CD4-positive, alpha-beta T cell treated with Interleukin-10 for 1 hour (primary cell): ENCODE measurements around the gene EVL.

Source experiments
- DNase-seq: peaks from one replicate; pipeline ENCODE4 v3.0.0-alpha.2; 2020

Gene EVL

DNA sequence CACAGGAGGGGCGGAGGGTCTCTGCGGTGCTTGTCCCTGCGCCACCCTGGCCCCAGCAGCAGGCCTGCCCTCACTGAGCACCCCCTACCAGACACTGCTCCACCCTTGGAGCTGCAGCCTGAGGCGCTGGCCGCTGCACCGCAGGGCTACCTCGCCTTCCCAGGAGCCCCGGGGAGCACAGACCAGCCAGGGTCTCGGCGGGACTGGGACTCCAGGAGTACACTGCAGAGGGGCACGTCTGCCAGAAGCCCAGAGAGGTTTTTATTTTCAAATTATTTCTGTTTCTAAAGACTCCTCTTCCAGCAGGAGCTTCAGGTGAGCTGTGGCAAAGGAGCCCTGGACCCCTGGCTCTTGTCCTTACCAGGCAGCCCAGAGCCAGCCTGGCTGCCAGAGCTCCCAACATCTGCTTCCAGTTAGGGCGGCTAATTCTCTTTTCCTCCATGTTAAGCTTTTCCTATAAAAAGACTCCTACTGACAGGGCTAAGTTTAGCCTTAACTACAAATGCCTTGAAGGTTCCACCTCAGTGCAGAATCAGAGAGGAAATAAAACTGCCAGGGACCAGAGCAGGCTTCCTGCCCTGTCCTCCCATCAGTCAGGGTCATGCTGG lies 67.8 kb downstream of the EVL start:
- DNase-seq = no peak

DNA sequence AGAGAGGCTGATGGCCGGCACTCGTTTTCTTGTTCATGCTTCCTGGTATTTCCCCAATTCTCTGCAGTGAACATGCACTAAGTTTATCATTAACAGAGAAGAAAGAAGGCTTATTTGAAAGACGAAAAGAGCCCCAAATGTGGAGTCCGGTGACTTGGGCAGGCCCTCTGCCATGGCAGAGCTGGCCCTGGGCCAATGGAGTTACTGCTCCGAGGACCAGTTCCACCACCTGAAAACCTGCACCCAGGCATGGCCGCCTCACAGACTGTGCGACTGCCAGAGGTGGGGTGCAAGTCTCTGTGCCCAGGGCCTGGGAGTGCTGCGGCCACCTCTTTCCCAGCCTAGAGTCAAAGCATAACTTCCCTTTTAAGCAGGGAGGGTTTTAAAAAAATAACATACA lies 69.4 kb downstream of the EVL start:
- DNase-seq = no peak

DNA sequence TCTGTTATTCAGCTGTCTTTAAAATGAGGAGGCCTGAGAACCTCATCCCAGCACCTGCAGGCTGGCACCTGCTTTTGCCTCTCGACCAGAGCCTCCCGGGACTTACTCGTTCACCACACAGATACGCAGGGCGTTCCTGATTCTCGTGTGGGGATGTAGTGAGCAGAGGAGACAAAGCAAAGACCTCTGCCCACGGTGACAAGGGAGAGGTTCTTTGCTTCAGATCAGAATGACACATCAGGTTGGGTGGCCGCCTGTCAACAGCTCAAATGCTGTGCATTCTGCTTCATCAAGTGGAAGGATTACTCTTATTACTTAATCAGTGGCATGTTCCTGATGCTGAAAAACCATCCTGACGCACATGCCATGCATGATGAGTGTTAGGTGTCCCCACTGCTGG lies 69.9 kb downstream of the EVL start:
- DNase-seq = no peak

DNA sequence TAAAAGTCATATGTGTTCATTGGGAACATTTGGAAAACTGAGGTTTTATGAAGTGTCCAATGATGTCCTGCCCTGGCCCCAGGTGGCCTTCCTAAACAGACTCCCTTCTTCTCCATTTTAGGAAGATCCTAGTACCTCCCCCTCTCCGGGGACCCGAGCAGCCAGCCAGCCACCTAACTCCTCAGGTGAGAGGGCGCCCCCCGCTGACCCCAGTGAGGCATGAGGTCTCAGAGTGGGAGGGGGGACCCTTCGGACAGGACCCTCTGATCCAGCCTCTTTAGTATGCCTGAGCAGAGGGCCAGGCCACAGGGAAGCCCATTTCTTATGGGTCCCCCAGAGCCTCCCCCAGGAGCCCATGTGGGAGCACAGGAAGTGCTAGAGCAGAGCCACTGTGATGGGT lies 70.6 kb downstream of the EVL start:
- DNase-seq = no peak

DNA sequence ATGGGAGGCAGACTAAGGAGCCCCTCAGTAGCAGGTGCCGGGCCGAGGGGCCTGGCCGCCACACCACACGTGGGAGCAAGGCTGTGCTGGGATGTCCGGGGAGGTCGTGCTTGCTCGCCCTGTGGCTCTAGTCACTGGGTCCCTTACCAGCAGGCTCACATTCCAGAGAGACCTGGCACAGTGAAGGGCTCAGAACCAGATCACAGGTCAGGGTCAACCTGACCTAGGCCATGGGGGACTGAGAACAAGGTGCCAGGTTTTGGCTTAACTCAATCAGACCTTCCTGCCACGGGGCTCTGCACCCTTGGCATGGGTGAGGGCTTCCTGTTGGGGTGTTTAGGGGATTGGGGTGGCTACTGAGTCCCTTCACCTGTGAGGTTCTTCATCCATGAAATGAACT lies 72.0 kb downstream of the EVL start:
- no peak for DNase-seq

DNA sequence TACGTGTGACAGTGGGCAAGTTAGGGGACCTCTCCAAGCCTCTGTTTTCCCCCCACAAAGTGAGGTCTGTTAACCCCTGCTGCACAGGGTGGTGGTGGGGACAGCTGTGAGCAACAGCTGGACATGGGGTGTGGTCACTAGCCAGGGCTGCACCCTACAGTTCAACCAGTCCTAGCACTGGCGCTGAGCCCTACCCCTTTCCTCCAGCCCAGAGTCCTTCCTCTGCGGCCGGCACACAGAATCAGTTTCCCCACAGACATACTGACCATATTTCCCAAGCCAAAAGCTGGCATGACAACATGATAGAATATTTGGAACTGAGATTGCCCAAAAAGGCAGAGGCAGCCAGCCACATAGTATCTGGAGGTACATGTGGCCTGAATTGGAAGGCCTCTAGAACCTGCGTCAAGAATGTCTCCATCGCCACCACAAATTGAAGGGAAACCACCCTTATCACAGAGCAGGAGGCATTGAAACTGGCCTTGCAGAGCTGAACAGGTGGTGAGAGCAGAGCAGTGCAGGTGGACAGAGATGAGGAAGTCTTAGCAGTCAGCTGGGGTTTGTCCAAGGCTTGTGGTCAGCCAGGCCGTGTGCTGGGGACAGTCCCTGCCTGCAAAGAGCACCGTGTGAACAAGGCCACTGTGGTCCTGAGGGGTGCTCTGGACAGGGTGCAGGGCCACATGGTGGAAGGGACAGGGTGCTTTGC lies 73.0 kb downstream of the EVL start:
- DNase-seq = no peak

DNA sequence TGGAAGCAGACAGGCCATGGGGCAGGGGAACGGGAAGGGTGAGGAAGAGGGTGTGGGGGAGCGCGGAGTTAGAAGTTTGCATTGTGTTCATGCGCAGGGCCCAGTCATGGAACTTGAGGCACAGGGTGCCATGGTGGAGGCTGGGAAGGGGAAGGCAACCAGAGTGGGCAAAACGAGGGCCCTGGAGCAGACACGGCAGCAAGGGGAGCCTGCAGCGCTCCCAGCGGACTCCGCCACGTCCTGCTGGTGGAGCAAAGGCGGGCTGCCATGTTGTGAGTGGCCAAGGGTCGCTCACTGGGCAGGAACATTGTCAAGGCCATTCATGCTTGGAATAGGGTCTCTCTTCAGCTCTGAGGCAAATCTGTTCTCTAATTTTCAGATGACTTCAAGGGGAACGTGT lies 73.7 kb downstream of the EVL start:
- no peak for DNase-seq

DNA sequence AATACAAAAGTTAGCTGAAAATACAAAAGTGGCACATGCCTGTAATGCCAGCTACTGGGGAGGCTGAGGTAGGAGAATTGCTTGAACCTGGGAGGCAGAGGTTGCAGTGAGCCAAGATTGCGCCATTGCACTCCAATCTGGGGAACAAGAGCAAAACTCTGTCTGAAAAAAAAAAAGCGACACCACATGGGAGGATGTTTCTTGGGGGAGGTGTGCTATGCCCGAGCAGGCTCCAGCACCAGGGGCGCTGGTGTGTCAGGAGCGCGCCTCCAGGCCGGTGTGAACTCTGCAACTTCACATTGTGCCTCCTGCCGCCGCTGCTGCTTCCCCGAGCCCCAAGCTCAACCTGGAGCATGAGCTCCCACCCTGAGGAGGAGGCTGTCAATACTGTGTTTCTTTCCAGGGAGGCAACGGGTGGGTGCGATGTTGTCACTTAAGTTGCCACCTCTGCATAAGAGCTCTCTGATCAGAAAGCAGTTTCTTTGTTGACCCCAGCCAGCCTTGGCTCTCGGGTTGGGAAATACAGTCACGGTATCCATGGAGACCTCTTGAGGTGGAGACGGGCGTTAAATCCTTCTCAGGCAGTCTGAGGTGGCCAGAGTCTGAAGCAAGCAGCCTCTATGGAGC lies 75.3 kb downstream of the EVL start:
- DNase-seq = no peak

DNA sequence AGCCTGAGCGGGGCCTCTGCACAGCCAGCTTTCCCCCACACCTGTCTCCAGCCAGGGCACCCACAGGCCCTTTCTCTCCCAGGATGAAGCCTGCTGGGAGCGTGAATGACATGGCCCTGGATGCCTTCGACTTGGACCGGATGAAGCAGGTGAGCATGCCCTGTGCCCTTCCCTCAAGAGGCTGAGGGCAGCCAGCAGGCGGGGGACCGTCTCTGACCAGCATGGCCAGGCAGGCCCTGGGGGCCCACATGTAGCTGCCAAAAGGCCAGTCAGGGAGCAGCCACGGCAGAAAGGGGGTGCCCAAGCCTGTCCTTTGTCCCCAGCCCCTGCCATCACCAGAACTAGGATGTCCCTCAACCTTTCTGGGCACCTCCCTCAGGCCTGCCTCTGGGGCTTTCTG lies 75.9 kb downstream of the EVL start:
- no peak for DNase-seq

DNA sequence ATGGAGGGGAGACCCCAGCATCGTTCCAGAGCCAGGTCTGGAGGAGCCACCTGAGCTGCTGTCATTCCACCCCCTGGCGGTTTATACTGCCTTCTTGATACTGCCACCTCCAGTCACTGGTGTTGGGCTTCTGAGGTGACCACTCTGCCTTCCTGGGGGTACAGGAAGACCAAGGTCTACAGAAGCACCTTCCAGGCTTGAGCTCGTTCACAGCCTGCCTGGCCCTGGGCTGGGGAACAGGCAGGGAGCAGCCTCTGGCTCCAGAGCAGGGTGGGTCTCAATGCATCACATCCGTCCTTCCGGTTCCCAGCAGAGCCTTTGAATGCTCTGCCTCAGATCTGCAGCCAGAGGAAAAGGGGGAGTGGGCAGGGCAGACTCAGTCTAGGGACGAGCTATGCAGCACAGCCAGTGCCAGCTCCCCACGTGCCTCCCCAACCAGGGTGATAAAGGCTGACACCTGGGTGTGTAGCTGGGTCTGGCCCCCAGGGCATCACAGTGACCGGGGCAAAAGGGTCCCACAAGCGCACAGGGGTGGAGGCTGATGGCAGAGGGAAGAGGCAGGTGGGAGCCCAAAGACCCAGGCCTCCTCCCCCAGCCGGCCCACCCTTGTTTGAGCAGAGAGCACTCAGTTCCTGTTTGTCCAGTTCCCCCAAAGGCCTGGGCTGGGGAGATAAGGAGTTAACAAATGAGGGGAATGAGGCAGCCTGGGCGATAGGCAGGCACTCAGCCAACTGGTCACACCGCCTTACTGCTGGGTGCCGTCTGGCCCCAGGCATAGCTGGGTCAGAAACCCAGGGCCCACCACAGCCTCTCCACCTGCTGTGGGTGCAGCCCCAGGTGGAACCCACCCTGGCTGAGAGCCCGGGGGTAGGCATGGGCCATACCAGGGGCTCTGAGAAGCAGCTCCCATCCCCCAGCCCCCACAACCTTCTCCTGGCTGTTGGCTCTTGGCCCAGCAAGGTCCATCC lies 77.1 kb downstream of the EVL start:
- no peak for DNase-seq

DNA sequence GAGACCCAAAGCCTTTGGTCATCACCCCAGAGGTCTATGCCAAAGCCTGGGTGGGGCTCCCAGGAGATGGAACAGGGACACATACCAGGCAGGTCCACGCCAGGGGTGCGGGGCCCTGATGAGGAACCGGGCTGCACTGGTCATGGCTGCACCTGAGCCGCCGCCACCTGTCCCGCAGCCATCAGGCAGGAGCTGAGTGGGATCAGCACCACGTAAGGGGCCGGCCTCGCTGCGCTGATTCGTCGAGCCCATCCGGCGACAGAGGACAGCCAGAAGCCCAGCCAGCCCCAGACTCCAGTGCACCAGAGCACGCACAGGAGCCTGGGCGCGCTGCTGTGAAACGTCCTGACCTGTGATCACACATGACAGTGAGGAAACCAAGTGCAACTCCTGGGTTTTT lies 78.3 kb downstream of the EVL start:
- no peak for DNase-seq

DNA sequence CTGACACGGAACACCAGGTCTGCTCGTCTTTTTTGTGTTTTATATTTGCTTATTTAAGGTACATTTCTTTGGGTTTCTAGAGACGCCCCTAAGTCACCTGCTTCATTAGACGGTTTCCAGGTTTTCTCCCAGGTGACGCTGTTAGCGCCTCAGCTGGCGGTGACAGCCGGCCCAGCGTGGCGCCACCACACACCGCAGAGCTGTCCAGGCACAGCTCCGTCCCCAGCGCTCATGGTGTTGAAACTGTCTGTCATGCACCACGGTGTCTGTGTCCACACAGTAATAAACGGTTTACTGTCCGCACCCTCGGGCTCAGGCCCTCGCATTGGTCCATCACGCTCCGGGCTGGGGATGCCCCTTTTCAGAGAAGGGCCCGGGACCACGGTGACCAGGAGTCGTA lies 78.7 kb downstream of the EVL start:
- DNase-seq = no peak

DNA sequence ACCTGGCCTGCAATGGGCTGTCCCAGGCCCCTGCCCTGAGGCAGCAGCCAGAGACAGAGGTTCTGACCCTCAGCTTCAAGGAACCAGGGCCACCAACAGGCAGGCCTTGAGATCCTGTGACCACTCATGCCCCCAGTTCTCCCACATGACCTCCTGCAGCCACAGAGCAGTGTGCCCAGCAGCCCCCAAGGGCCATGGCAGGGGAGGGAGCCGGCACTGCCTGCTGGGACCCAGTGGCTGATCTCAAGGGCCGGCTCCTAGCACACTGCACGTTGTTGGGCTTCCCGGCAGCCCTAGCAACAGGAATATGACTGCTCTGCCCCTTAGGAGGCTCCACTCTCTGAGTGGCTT lies 79.4 kb downstream of the EVL start:
- DNase-seq = no peak

DNA sequence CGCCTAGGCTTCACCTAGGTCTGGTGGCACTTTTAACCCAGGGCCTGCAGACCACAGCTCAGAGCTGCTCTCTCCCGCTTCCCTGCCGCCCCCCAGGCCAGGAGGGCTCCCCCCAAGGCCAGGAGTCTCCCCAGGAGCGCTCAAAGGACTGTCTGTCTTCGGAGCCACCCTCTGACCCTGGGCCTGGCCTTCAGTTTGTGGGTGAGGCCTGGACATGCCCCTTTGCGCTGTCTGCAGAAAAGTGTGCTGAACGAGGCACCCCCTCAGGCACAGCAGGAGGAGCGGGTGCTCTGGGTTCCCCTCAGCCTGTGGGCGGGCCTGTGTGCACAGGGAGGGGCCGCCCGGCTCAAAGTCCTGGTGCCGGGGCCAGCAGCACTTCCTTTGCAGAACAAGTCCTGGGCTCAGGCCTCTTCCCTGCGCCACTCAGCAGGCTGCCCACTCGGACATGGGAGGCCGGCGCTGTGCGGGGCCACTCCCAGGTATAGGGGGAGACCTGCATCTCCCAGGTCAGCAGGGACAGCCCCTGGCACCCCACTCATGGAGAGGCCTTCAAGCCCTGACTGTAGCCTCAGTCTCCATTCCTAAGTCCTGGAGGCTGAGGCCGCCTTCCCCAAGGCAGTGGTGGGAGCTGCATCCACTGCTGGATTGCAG lies 79.9 kb downstream of the EVL start:
- DNase-seq = no peak

DNA sequence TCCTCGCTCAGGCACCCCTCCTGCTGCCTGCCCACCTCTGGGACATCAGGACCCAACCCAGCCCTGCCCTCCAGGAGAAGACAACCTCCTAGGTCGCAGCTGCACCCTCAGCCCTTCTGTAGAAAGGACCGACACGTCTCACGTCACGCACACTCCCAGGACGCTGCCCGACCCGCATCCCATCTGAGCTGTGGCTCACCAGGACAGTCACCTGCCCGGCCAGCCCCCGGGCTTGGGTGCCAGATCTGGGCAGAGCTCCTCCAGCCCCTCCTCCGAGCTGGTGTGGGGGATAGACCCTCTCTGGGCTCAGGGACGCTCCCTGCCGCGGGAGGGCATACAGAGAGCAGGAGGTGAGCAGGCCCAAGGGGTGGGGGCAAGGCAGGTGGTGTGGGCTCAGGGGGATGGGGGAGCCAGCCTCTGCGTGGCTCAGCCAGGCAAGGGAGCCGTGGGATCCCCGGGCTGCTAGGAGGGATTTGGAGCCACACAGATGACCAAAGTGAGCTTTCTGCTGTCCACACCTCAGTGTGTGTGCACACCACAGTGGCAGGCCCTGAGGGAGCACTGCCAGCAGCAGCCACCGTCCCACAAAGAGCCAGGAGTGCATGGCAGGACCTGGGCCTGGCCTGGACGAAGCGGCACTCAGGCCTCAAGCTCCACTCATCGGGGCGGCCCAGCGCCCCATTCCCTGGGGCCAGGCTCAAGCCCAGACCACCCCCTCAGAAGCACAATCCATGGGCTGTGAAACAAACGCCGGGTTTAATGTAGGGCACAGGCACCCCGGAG lies 80.7 kb downstream of the EVL start:
- DNase-seq = no peak

DNA sequence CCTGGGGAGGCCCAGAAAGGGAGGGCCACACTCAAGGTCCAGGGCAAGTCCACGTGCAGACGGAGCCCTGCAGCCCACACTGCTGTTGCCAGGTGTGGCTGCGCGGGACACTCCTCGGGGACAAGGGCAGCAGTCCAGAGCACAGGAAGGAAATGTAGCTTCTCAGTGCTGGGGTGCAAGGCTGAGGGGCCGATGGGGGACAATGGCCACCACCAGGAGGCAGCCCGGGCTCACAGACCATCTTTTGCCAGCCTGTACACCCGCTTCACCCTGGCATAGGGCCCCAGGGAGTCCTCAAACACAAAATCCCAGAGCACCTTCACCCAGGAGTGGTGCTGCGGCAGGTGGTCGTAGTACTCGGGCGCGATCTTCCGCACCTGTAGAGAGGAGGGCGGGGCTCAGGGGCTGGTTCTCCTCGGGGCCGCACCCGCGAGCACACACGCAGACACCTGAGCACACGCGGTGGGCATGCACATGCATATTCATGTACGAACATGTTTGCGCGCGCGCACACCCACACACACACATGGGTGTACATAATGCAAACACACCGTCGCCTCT lies 81.4 kb downstream of the EVL start:
- DNase-seq = peak; percentile 34

DNA sequence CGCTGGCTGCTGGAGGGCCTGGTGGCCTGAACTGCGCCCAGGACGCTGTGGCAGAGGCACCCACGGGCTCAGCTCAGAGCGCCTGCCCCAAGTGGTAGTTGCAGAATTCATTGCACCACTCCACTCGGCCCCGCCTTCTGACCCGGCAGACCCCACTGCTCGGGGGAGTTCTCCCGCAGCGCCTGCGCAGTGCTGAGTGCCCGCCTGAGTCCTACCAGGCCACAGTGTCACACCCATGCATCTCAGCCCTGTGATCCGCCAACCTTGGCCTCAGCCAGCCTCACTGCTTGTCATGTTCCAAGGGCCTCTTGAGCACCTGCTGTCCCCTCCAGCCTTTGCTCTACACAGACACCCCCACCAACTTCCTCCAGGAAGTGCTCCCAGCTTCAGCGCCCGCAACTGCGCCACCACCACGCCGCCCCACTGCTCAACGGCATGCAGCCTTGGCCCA lies 82.0 kb downstream of the EVL start:
- DNase-seq = peak; percentile 75

DNA sequence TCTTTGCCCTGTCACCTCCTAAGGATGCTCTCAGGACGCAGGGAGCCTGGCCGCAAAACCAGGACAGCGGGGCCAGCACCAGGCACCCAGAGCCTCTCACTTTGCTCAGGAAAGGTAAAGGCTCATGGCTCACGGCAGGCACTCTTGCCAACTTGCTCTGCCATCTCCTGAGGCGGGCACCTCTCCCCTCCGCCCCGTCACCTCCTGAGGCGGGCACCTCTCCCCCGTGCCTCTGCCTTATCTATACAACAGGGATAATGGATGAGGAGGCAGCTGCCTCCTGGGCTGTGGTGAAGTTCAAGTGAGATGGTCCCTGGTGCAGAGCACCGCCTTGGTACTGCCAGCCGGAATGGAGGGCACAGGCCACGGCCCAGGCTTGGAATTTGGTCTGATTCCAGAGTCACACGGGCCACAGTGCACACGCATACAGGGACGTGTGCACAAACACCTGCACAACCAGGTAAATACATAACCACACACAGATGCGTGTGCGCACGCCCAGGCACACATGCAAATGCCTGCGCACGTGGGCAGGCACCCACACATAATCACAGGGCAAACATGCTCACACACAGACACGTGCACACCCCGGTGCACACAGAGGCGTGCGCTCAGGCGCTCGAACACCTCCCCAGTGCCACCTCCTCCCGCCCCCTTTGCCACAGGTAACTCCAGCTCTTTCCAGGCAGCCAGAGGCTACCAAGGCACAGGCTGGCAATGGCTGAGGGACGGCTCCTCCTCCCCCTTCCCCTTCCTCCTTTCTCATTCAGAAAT lies 82.7 kb downstream of the EVL start:
- DNase-seq = no peak

DNA sequence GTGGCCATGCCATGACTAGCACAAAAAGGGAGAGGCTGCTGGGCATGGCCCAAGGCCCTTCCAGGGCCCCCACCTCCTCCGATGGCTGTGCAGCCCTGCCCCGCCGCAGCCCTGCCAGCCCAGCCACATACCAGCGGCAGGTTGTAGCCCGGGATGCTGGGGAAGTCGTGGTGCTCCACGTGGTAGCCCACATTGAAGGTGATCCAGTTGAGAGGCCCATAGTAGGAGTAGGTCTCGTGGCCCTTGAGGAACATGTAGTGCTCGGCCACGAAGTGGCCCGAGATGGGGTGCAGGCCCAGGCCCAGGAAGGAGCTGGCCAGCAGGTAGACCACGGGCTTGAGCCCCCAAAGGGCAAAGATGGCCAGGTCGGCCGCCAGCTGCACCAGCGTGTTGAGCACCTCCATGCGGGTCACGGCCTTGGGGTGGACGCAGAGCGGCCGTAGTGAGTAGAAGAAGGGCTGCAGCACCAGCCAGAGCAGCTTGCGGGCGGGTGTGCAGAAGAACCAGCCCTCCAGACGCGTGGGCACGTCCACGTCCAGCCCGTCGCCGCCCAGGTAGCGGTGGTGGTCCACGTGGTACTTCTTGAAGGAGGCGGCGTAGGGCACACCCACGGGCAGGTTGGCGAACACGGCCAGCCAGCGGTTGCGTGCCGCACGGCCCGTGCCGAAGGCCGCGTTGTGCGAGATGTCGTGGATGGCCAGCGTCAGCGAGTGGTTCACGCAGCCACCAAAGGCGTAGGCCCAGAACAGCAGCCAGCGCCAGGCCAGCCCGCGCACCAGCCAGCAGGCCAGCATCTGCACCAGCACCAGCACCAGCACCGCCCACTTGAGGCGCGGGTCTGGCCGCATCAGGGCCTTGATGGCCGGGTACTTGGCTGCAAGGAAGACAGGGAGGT lies 83.9 kb downstream of the EVL start:
- DNase-seq = no peak
